A549 (cell line): Measurements from ENCODE around the gene PRSS27. TPM values are rescaled to one million over a fixed set of nuclear protein-coding genes. Genes with fewer than 3 reads are reported as not detected.

ENCODE experiments used
- ATAC-seq, 2 experiments: fragments of 200-7000 bp in 1 of 2; fragments of >200 bp in 1 of 2; cut with Nextera tagmentation in 1 of 2; cut with Tn5 transposase in 1 of 2; 3 replicates each; pipeline versions ENCODE4 v1.8.0 to v1.9.1; 2018 to 2020; ENCODE audit warnings: mild to moderate bottlenecking in 1 of 2, moderate library complexity in 1 of 2
- CTCF ChIA-PET: fragments of 300-600 bp; sonication (Branson Sonifier 250); formaldehyde crosslinking; extraction: SDS; loops from one replicate; lab custom pipeline; 2021; ENCODE audit warnings: antibody characterized with exemption, inconsistent platforms; lab: Yijun Ruan, JAX
- POLR2A ChIA-PET: fragments of 350-600 bp; formaldehyde crosslinking; extraction: SDS; loops from one replicate; lab custom pipeline; 2021; ENCODE audit warnings: antibody characterized with exemption, inconsistent platforms; lab: Yijun Ruan, JAX
- DNase-seq, 2 experiments: peaks; one replicate each; pipeline versions ENCODE4 v3.0.0 to v3.0.0-alpha.2; 2011 to 2016; ENCODE audit warnings: low read depth in 1 of 2, low spot score in 1 of 2
- FAIRE-seq: peaks from 2 replicates; lab custom pipeline; 2011; peaks lifted over from hg19 to GRCh38; lab: Jason Lieb, UNC
- H3K27ac ChIP-seq, 2 experiments: fragments of >200 bp; sonication (Bioruptor Twin); formaldehyde crosslinking; 3 replicates each; pipeline ENCODE4 v1.5.1; 2016 to 2017
- H3K4me1 ChIP-seq: fragments of >200 bp; sonication (Bioruptor Twin); formaldehyde crosslinking; 3 replicates; pipeline ENCODE4 v1.6.1; 2016
- H3K4me2 ChIP-seq: fragments of >200 bp; sonication (Bioruptor Twin); formaldehyde crosslinking; 3 replicates; pipeline ENCODE4 v1.6.1; 2016
- H3K4me3 ChIP-seq: fragments of >200 bp; sonication (Bioruptor Twin); formaldehyde crosslinking; 3 replicates; pipeline ENCODE4 v1.5.1; 2016
- H3K9me3 ChIP-seq: fragments of >200 bp; sonication (Bioruptor Twin); formaldehyde crosslinking; 3 replicates; pipeline ENCODE4 v1.6.1; 2016
- CBX8 ChIP-seq: fragments of 200-600 bp; sonication (generic); IDR thresholded peaks from 2 replicates; pipeline ENCODE4 v1.6.1; 2016
- CTCF ChIP-seq: fragments of >200 bp; sonication (Bioruptor Twin); formaldehyde crosslinking; IDR thresholded peaks from 3 replicates; pipeline ENCODE4 v1.5.1; 2016
- FOSB ChIP-seq: fragments of 250-450 bp; sonication (Bioruptor Pico); IDR thresholded peaks from 2 replicates; pipeline ENCODE4 v1.5.0; 2020; ENCODE audit warnings: mild to moderate bottlenecking, moderate library complexity
- HES2 ChIP-seq: fragments of >200 bp; sonication (Bioruptor Twin); formaldehyde crosslinking; IDR thresholded peaks from 2 replicates; pipeline ENCODE4 v1.6.1; 2016
- HOXA7 ChIP-seq: fragments of 250-450 bp; sonication (Bioruptor Pico); IDR thresholded peaks from 2 replicates; pipeline ENCODE4 v1.5.0; 2020; ENCODE audit warnings: mild to moderate bottlenecking, moderate library complexity
- JUNB ChIP-seq: fragments of >200 bp; sonication (Bioruptor Twin); formaldehyde crosslinking; IDR thresholded peaks from 2 replicates; pipeline ENCODE4 v1.6.1; 2016
- MAZ ChIP-seq: fragments of 150-350 bp; IDR thresholded peaks from 2 replicates; pipeline ENCODE4 v1.6.1; 2014; ENCODE audit warnings: antibody characterized with exemption, low read depth, low read length, borderline replicate concordance
- PBX3 ChIP-seq: IDR thresholded peaks from 2 replicates; pipeline ENCODE4 v1.6.1; 2012
- PHF8 ChIP-seq: fragments of 200-600 bp; sonication (generic); IDR thresholded peaks from 2 replicates; pipeline ENCODE4 v1.6.1; 2016; ENCODE audit warnings: low read depth, mild to moderate bottlenecking, antibody characterized with exemption, moderate library complexity, borderline replicate concordance
- POLR2A ChIP-seq: IDR thresholded peaks from 2 replicates; pipeline ENCODE4 v1.6.1; 2012; ENCODE audit warnings: mild to moderate bottlenecking, low read length
- RARB ChIP-seq: fragments of 250-450 bp; sonication (Bioruptor Pico); IDR thresholded peaks from 2 replicates; pipeline ENCODE4 v1.8.0; 2021; ENCODE audit warnings: mild to moderate bottlenecking, moderate library complexity
- REST ChIP-seq: fragments of 200-600 bp; sonication (generic); IDR thresholded peaks from 2 replicates; pipeline ENCODE4 v1.6.1; 2016; ENCODE audit warnings: antibody characterized with exemption, mild to moderate bottlenecking, moderate library complexity
- RNF2 ChIP-seq: fragments of 200-600 bp; sonication (generic); IDR thresholded peaks from 2 replicates; pipeline ENCODE4 v1.6.1; 2016; ENCODE audit warnings: low read depth, mild to moderate bottlenecking, antibody characterized with exemption, moderate library complexity, borderline replicate concordance
- TFCP2L1 ChIP-seq: fragments of 250-450 bp; sonication (Bioruptor Pico); IDR thresholded peaks from 2 replicates; pipeline ENCODE4 v1.5.0; 2021; ENCODE audit warnings: mild to moderate bottlenecking
- TP53 ChIP-seq: fragments of 250-450 bp; sonication (Bioruptor Pico); IDR thresholded peaks from 2 replicates; pipeline ENCODE4 v1.5.0; 2021; ENCODE audit warnings: mild to moderate bottlenecking, moderate library complexity
- USF2 ChIP-seq: fragments of 450-650 bp; IDR thresholded peaks from 2 replicates; pipeline ENCODE4 v1.6.1; 2014; ENCODE audit warnings: antibody characterized with exemption
- ZNF302 ChIP-seq: fragments of 250-450 bp; sonication (Bioruptor Pico); IDR thresholded peaks from 2 replicates; pipeline ENCODE4 v1.9.0; 2021; ENCODE audit warnings: inconsistent platforms, mild to moderate bottlenecking, moderate library complexity
- ZSCAN20 ChIP-seq: fragments of 250-450 bp; sonication (Bioruptor Pico); IDR thresholded peaks from 2 replicates; pipeline ENCODE4 v1.8.0; 2022; ENCODE audit warnings: mild to moderate bottlenecking, moderate library complexity
- WGBS: methylation state at CpG from one replicate; pipeline ENCODE4 v1.1.6; 2017; ENCODE audit errors: missing lambda C conversion rate; 5-methylcytosine and 5-hydroxymethylcytosine counted together
- polyA plus RNA-seq, 4 experiments: library from polyadenylated mRNA; depleted of rRNA in 3 of 4; stranded (reverse); fragments of >200 nt; fragmentation: RNase III in 1 of 4; extraction: RNeasy Plus Mini Kit Qiagen cat#74134 plus additional on column Dnase treatment in 1 of 4; gene quantifications; 2 replicates in 3 of 4; 3 replicates in 1 of 4; pipeline ENCODE4 v1.2.3, GENCODE V29; 2011 to 2017

PRSS27 gene
- polyA plus RNA-seq, 2 of the 4 experiments (the other 2 are of a cell fraction) = 1.00 to 1.2 TPM

- ATAC-seq = no peak
- FAIRE-seq = no peak
- 95% methylated on average over 42 of the region's 44 CpGs for WGBS
- no peak overlapping the region for H3K4me3 ChIP-seq
- H3K9me3 ChIP-seq = no peaks in the 10 kb centered on the region
- CTCF ChIA-PET = interaction anchor here (0.7 to 2.8 kb wide), 6 partner anchors 13 to 102 kb away, joined by 3 to 9 read pairs (median 4); partner anchors contain the start of gene SRRM2
- POLR2A ChIA-PET = no interaction called here
- H3K4me2 ChIP-seq = no peak overlapping the region
- no peak overlapping the region for H3K27ac ChIP-seq
- DNase-seq = no peak
- peaks cover 38% of the 10 kb centered on the region for H3K4me1 ChIP-seq
- no peak for TF ChIP-seq TFCP2L1 (CRISPR knock-in tag)
- no peak for TF ChIP-seq MAZ
- no peak for TF ChIP-seq POLR2A
- TF ChIP-seq ZNF302 (CRISPR knock-in tag) = no peak
- TF ChIP-seq TP53 (CRISPR knock-in tag) = no peak
- no peak for TF ChIP-seq HOXA7
- TF ChIP-seq CTCF = no peak
- TF ChIP-seq RNF2 = no peak
- no peak for TF ChIP-seq ZSCAN20
- no peak for TF ChIP-seq CBX8
- no peak for TF ChIP-seq FOSB (CRISPR knock-in tag)
- no peak for TF ChIP-seq PHF8
- no peak for TF ChIP-seq HES2
- TF ChIP-seq JUNB = no peak
- no peak for TF ChIP-seq REST
- no peak for TF ChIP-seq USF2
- TF ChIP-seq RARB (CRISPR knock-in tag) = no peak
- TF ChIP-seq PBX3 = no peak
These were observed 46.6 kb upstream of the PRSS27 start for GRCh38 chr16:2766430-2767139.
